Mesenchymal stem cell (in vitro differentiated cells and primary cell): ENCODE results near the gene CST4.

Source experiments
- DNase-seq: peaks from one replicate; pipeline ENCODE4 v3.0.0-alpha.2; 2013
- H2AFZ ChIP-seq: one replicate; pipeline ENCODE4 v1.6.1; 2013; ENCODE audit warnings: low read depth, mild to moderate bottlenecking, control low read depth, inconsistent platforms, low read length, moderate library complexity
- H2AK5ac ChIP-seq: 2 replicates; pipeline ENCODE4 v1.6.1; 2013; ENCODE audit warnings: low read length, moderate library complexity, mild to moderate bottlenecking, inconsistent platforms; ENCODE audit not compliant: severe bottlenecking
- H2BK120ac ChIP-seq: one replicate; pipeline ENCODE4 v1.6.1; 2013; ENCODE audit warnings: low read depth, mild to moderate bottlenecking, inconsistent platforms, low read length, moderate library complexity
- H2BK12ac ChIP-seq, 2 experiments: one replicate each; pipeline ENCODE4 v1.6.1; 2013; ENCODE audit warnings: inconsistent platforms in 2 of 2, low read length in 2 of 2, mild to moderate bottlenecking in 2 of 2, moderate library complexity in 2 of 2, control low read depth in 1 of 2
- H2BK15ac ChIP-seq: one replicate; pipeline ENCODE4 v1.6.1; 2013; ENCODE audit warnings: mild to moderate bottlenecking, low read depth, inconsistent platforms; ENCODE audit not compliant: poor library complexity, severe bottlenecking
- H2BK5ac ChIP-seq: 2 replicates; pipeline ENCODE4 v1.6.1; 2013; ENCODE audit warnings: low read depth, mild to moderate bottlenecking, low read length, control low read depth, inconsistent platforms; ENCODE audit not compliant: poor library complexity, severe bottlenecking
- H3K14ac ChIP-seq, 2 experiments: one replicate each; pipeline ENCODE4 v1.6.1; 2013; ENCODE audit warnings: inconsistent platforms in 2 of 2, low read length in 2 of 2, control low read depth in 1 of 2, mild to moderate bottlenecking in 1 of 2, moderate library complexity in 1 of 2
- H3K18ac ChIP-seq, 2 experiments: one replicate each; pipeline ENCODE4 v1.6.1; 2013; ENCODE audit warnings: inconsistent platforms in 2 of 2, low read length in 2 of 2, control low read depth in 1 of 2, low read depth in 1 of 2, mild to moderate bottlenecking in 1 of 2
- H3K23ac ChIP-seq, 2 experiments: one replicate each; pipeline ENCODE4 v1.6.1; 2013; ENCODE audit warnings: inconsistent platforms in 2 of 2, low read length in 2 of 2, mild to moderate bottlenecking in 2 of 2, moderate library complexity in 2 of 2, control low read depth in 1 of 2
- H3K27ac ChIP-seq: 2 replicates; pipeline ENCODE4 v1.5.1; 2013; ENCODE audit warnings: mild to moderate bottlenecking, moderate library complexity, low read length, control low read depth, inconsistent platforms; ENCODE audit not compliant: poor library complexity, severe bottlenecking
- H3K27me3 ChIP-seq, 2 experiments: 2 replicates each; pipeline versions ENCODE4 v1.6.1 to v1.7.0; 2013; ENCODE audit warnings: low read length in 2 of 2, mild to moderate bottlenecking in 2 of 2, moderate library complexity in 2 of 2, control low read depth in 1 of 2, inconsistent platforms in 1 of 2; ENCODE audit not compliant: control insufficient read depth in 1 of 2, insufficient read depth in 1 of 2
- H3K36me3 ChIP-seq, 2 experiments: 2 replicates each; pipeline versions ENCODE4 v1.6.1 to v1.7.0; 2013; ENCODE audit warnings: low read length in 2 of 2, control low read depth in 1 of 2, inconsistent platforms in 1 of 2, low read depth in 1 of 2, mild to moderate bottlenecking in 1 of 2; ENCODE audit not compliant: insufficient read depth in 2 of 2, control insufficient read depth in 1 of 2
- H3K4ac ChIP-seq, 2 experiments: one replicate each; pipeline ENCODE4 v1.6.1; 2013; ENCODE audit warnings: inconsistent platforms in 2 of 2, low read length in 2 of 2, mild to moderate bottlenecking in 2 of 2, moderate library complexity in 2 of 2, control low read depth in 1 of 2, low read depth in 1 of 2
- H3K4me1 ChIP-seq: 2 replicates; pipeline ENCODE4 v1.6.1; 2013; ENCODE audit warnings: low read depth, low read length, control low read depth; ENCODE audit not compliant: control insufficient read depth, insufficient read depth
- H3K4me2 ChIP-seq: 2 replicates; pipeline ENCODE4 v1.6.1; 2013; ENCODE audit warnings: low read length, mild to moderate bottlenecking, inconsistent platforms; ENCODE audit not compliant: poor library complexity, severe bottlenecking
- H3K4me3 ChIP-seq, 2 experiments: 2 replicates each; pipeline versions ENCODE4 v1.5.1 to v1.7.0; 2013; ENCODE audit warnings: low read length in 2 of 2, mild to moderate bottlenecking in 2 of 2, control low read depth in 1 of 2, low read depth in 1 of 2; ENCODE audit not compliant: insufficient read depth in 1 of 2
- H3K79me1 ChIP-seq: replicated peaks from 2 replicates; pipeline ENCODE4 v1.6.1; 2013; ENCODE audit warnings: mild to moderate bottlenecking, control low read depth, low read length, inconsistent platforms; ENCODE audit not compliant: poor library complexity, severe bottlenecking
- H3K9ac ChIP-seq: 2 replicates; pipeline ENCODE4 v1.7.0; 2013; ENCODE audit warnings: mild to moderate bottlenecking, low read length, moderate library complexity
- H3K9me3 ChIP-seq: 2 replicates; pipeline ENCODE4 v1.7.0; 2013; ENCODE audit warnings: mild to moderate bottlenecking, low read length; ENCODE audit not compliant: control insufficient read depth
- H4K8ac ChIP-seq: one replicate; pipeline ENCODE4 v1.6.1; 2013; ENCODE audit warnings: inconsistent platforms, mild to moderate bottlenecking, low read length, moderate library complexity
- H4K91ac ChIP-seq: one replicate; pipeline ENCODE4 v1.6.1; 2013; ENCODE audit warnings: mild to moderate bottlenecking, low read length, inconsistent platforms
- WGBS: methylation state at CpG from one replicate; pipeline ENCODE4 v1.1.7; 2013; ENCODE audit warnings: mixed read lengths; 5-methylcytosine and 5-hydroxymethylcytosine counted together

The CST4 gene

DNA sequence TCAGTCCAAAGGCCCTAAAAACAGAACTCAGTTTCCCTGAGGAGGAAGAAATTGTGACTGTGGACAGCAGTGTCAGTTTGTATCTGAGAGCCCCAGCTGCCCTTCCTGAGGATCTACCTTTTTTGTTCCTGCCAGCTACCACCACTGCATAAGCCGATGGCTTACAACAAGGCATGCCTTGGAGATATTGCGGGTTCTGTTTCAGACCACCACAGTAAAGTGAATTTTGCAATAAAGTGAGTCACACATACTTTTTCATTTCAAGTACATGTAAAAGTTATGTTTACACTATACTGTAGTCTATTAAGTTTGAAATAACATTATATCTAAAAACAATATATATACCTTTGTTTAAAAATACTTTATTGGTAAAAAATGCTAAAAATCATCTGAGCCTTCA is 41.5 kb downstream of the CST4 start:
- no CpG with 5 or more reads among the region's 2 CpGs for WGBS
- H3K4ac ChIP-seq, result no peak overlapping the region
- H3K27ac ChIP-seq, result no peak overlapping the region

GRCh38 chr20:23646106-23646873 is 42.5 kb downstream of the CST4 start:
- Histone ChIP-seq H3K27me3 (no peaks in the 10 kb centered on the region), H3K79me1 (no peaks in the 10 kb centered on the region), H2AFZ (no peak overlapping the region), H4K8ac (no peak overlapping the region), H3K4me3 (no peak overlapping the region), H2BK120ac (no peak overlapping the region), H3K36me3 (no peaks in the 10 kb centered on the region), H3K4ac (no peak overlapping the region), H4K91ac (no peak overlapping the region), H3K27ac (no peak overlapping the region), H3K9me3 (no peaks in the 10 kb centered on the region), H3K23ac (no peak overlapping the region), H2AK5ac (no peak overlapping the region), H2BK5ac (no peak overlapping the region), H3K14ac (no peak overlapping the region), H2BK15ac (no peak overlapping the region), H3K9ac (no peak overlapping the region), H3K4me1 (peaks cover 16% of the 10 kb centered on the region), H3K4me2 (no peak overlapping the region), H2BK12ac (no peak overlapping the region), H3K18ac (no peak overlapping the region)
- no peak for DNase-seq
- whole genome bisulfite sequencing, result 85% methylated on average over 3 of the region's 4 CpGs

More for the DNA sequence above, 41.5 kb downstream of the CST4 start:
- peak overlapping the region; percentile 84 for H2AK5ac ChIP-seq
- no peak overlapping the region for H3K23ac ChIP-seq
- no peaks in the 10 kb centered on the region for H3K9me3 ChIP-seq
- no peak overlapping the region for H2BK5ac ChIP-seq
- no peaks in the 10 kb centered on the region for H3K79me1 ChIP-seq
- H3K4me2 ChIP-seq, result no peak overlapping the region
- H2BK12ac ChIP-seq, result no peak overlapping the region
- DNase-seq, result no peak
- H2AFZ ChIP-seq, result no peak overlapping the region
- H2BK15ac ChIP-seq, result no peak overlapping the region
- H3K18ac ChIP-seq, result no peak overlapping the region
- H4K91ac ChIP-seq, result no peak overlapping the region
- no peak overlapping the region for H3K14ac ChIP-seq
- H3K27me3 ChIP-seq, result no peaks in the 10 kb centered on the region
- no peak overlapping the region for H3K9ac ChIP-seq
- H4K8ac ChIP-seq, result no peak overlapping the region
- no peak overlapping the region for H2BK120ac ChIP-seq
- H3K36me3 ChIP-seq, result no peaks in the 10 kb centered on the region
- no peak overlapping the region for H3K4me3 ChIP-seq
- peaks cover 10% of the 10 kb centered on the region for H3K4me1 ChIP-seq

DNA sequence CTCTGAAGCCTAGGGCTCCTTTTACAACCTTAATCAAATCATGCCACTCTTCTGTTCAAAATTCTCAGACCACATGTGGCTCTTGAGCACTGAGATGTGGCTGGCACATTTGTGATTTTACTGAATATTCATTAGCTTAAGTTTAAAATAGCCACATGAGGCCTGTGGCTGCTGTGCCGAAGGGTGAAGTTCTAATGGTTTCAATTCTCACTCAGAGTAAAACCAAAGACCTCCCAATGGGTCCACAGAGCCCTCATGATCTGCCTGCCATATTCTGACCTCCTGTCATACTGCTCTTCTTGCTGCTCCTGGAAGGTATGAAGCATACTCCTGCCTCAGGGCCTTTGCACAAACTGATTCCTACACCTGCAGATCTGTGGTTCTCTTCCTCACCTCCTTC is 43.3 kb downstream of the CST4 start:
- Histone ChIP-seq H3K9ac (no peak overlapping the region), H2BK12ac (peak overlapping the region in 1 of 2 experiments; percentile 75), H4K91ac (no peak overlapping the region), H2BK120ac (no peak overlapping the region), H3K4me1 (peaks cover 22% of the 10 kb centered on the region), H3K4me3 (no peak overlapping the region), H3K14ac (no peak overlapping the region), H3K27ac (no peak overlapping the region), H3K79me1 (no peaks in the 10 kb centered on the region), H3K9me3 (no peaks in the 10 kb centered on the region), H3K36me3 (no peaks in the 10 kb centered on the region), H4K8ac (no peak overlapping the region), H3K18ac (no peak overlapping the region), H3K4ac (no peak overlapping the region), H2BK5ac (no peak overlapping the region), H3K27me3 (no peaks in the 10 kb centered on the region), H2AFZ (no peak overlapping the region), H3K4me2 (no peak overlapping the region), H2AK5ac (peak overlapping the region; percentile 80), H3K23ac (no peak overlapping the region), H2BK15ac (no peak overlapping the region)
- 100% methylated on average over 1 of the region's 1 CpG for WGBS
- DNase-seq, result no peak

GRCh38 chr20:23644164-23644563 is 44.7 kb downstream of the CST4 start:
- Histone ChIP-seq H3K23ac (no peak overlapping the region), H4K8ac (peak overlapping the region; percentile 71), H2BK120ac (no peak overlapping the region), H3K9me3 (no peaks in the 10 kb centered on the region), H2AK5ac (no peak overlapping the region), H2BK15ac (no peak overlapping the region), H3K4me3 (peak overlapping the region in 1 of 2 experiments; percentile 39), H2BK5ac (no peak overlapping the region), H3K79me1 (no peaks in the 10 kb centered on the region), H3K4me1 (peaks cover 30% of the 10 kb centered on the region), H3K27ac (no peak overlapping the region), H3K4me2 (no peak overlapping the region), H3K4ac (no peak overlapping the region), H4K91ac (peak overlapping the region; percentile 77), H2AFZ (no peak overlapping the region), H3K14ac (peak overlapping the region in 1 of 2 experiments; percentile 68), H3K9ac (no peak overlapping the region), H3K27me3 (no peaks in the 10 kb centered on the region), H2BK12ac (no peak overlapping the region), H3K18ac (peak overlapping the region in 1 of 2 experiments; percentile 90), H3K36me3 (no peaks in the 10 kb centered on the region)
- 97% methylated on average over 7 of the region's 7 CpGs for WGBS
- no peak for DNase-seq
